ENCODE measurements around the gene TMX3.

The TMX3 gene

DNA sequence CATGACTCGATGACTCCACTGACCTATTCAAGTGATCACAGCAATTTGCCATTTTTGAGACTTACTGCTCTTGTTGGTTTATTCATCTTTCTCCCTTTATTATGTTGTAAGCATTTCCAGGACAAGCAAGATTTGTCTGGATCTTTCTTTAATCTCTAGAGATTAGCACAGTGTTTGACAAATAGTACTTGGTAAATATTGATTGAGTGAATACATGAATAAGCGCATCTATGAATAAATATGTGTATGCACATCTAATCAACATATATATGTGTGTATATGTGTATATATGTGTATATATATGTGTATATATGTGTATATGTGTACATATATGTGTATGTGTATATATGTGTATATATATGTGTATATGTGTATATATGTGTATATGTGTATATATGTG lies 7.3 kb downstream of the TMX3 start:
- DNase-seq = no peak

DNA sequence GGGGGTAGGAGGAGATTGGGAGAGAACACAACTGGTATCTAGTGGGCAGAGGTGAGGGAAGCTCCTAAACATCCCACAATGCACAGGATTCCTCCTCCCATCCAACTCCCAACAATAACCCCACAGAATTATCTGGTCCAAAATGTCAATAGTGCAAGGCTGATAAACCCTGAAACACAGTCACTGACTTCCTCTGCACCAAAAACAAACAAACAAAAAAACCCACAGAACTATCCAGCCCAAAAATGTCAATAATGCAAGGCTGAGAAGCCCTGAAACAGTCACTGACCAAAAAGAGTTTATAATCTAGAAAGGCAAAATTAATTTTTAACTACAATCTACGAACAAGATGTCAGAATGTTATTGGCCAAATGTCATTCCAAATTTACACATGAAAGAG lies 9.8 kb downstream of the TMX3 start:
- no peak for DNase-seq

DNA sequence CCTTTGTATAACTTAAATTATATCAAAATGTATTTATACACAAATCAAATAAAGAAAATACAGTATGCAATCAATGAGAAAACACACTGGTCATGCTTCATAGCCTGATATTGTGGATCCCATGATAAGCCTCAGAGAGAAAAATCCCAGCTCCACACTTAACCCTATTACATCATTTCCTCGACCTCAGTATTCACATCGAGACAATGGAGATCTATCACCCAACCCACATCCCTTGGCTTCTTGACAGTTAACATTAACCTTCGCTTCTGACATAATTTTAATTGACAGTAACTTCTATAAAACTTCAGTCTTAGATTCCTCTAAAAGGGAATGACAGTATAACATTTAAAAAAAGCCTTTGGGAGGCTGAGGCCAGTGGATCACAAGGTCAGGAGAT lies 11.6 kb downstream of the TMX3 start:
- DNase-seq = no peak

DNA sequence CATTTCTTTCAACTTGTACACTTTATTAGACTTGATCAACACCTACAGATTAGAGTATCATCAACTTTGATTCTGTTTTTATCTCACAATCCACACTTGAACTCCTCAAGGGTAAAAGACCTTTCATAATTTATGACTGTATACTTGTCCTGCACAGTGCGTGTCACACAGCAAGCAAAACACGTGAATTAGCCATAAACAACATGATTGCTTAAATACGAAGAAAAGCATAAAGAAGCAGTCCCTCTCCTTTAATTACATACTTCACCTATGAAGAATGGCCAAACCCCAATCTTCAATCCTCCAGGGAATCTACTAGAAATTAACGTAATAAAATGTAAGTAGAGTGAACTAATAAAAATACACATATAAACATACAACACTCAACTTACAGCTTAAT lies 13.6 kb downstream of the TMX3 start:
- DNase-seq = no peak

DNA sequence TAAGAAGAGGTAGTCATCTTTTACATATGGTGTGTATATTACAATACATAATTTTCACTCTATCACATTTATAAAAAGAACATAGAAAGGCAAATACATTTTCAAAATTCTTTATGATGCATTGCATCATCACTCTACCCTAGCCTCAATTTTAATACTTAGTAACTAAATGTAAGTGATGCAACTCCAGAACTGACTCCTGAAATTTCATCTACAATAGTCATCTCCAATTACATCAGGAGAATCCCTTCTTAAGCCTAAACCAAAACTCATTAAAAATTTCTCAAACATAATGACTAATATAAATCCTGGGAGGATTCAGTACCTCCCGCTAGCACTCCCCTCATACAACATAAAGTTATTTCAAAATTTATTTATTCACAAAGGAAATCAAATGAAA lies 15.9 kb downstream of the TMX3 start:
- no peak for DNase-seq

DNA sequence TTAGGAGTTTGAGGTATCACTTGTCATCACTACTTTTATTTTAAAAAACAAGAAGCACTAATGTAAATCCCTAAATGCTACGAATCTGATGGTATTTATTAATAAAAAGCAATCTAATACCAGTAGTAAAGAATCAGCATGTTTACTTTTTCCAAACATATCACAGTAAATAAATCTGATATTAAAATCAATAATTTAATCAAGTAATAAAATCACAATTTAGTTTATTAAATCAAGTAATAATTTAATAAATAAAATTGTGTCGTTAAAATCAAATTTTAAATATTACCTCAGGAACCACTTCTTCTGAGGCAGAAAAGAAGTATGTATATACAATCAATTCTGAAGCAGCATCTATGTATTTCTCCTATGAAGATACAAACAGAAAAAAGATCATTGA lies 18.0 kb downstream of the TMX3 start:
- DNase-seq = no peak

DNA sequence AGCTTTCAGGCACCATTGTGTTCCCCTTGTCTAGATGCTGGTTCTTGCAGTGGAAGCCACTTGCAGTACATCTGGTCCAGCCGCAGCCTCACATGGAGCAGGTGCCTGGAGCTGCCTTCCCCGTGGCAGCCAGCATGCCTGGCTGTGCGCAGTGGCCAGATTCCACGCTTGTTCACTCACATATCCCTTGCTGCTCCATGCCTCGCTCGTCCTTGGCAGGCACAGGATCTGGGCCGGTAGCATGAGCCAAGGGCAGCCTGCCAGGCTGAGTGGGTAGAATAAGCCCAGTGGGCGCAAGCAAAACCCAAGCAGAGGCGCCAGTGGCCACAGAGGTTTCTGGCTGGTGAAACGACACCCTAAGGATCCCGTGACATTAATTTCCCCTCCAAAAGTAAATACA lies 20.6 kb downstream of the TMX3 start:
- DNase-seq = no peak

DNA sequence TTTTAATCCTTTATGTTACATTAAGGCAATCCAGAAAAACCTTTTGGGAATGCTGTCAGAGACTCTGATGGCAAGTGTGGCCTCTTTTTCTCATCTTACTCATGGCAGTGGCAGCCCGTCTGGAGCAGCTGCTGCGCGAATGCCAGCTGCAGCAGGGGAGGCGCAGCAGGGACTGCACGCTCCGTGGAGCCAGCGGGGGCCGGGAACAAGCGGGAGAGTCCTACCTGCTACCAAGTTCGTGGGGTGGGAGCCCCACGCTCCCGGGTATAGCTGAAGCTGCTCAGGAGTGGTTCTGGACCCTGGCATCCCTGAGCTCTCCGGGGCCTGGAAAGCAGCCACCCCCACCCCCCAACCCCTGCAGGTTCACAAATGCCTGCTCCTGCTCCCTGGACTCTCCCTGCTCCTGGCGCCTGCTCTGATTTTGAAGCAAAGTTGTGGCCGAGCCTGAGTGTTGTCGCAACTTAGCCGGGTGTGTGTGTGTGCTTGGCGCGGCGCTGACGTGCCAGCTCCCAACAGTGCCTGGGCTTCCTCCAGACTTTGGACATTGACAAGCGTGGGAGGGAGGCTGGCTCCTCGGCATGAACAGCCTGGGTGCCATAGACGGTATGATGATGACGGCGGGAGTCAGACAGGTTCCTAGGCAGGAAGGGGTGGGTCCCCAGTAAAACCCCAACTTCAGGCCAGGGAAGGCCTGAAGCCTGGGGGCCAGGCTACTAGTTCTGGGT lies 21.7 kb downstream of the TMX3 start:
- no peak for DNase-seq

DNA sequence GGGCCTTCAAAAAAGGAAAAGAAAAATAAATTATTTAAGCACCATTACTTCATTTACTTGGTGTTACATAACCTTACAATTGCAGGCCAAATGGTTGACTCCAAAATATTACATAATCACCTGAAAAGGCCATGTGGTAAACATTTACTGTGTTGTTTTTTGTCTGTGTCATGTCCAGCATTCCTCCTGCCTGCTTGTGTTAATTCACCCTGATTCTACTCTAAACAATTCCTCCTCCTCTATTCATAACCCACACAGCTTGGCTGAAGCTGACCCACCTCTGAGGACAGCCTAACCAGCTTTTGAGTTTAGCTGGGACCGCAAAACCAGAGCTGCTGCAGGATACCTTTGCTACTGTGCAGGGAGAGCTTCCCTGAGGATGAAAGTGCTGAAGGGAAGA lies 35.4 kb downstream of the TMX3 start:
- no peak for DNase-seq

DNA sequence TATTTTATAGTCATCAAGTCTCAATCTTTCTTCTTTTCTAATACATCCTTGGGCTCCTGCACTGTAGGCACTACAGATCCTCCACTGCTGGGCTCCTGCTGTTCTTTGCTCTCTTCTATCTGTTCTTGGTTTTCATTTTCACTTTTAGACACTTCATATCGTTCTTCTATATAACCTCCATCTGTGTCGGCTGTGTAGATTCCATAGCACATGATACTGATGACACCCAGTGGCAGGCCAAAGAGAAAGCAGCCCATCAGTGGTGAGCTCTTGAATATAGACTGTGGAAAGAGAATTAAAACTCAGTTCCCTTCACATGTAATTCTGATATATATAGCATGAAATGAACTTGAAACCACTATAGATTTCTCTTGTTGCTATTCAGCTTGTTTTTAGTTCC lies 38.0 kb downstream of the TMX3 start:
- DNase-seq = no peak

DNA sequence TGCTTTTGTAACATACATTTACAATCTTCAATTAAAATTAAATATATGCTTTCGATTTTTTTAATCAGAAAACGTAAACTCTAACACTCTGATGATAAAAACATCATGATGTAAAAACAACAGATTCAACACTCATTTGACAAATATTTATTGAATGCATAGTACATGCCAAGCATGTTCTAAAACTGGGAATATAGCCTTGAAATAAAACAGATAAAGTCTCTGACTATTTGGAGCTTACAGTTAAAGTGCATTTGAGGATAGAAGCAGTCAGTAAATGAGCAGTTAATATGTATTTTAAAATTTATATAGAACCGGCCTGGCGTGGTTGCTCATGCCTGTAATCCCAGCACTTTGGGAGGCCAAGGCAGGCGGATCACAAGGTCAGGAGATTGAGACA lies 47.8 kb downstream of the TMX3 start:
- DNase-seq = no peak

DNA sequence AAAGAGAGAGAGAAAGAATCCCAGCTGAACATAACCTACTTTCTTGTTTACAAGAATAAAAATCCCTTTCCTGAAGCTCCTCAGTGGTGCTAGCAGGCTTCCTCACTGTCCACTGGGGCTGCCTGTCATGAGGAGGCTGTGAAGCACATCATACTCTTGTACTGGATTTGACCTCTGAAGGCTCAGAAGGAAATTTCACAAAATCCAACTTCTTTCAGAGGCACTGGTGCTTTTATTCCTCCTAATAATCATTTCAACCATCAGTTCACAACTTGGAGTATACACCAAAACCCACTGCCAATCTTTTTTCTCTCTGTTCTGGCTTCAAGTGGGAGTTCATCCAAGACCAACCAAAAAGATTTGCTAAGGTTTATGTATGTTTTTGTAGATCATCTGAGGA lies 48.5 kb downstream of the TMX3 start:
- DNase-seq = no peak

DNA sequence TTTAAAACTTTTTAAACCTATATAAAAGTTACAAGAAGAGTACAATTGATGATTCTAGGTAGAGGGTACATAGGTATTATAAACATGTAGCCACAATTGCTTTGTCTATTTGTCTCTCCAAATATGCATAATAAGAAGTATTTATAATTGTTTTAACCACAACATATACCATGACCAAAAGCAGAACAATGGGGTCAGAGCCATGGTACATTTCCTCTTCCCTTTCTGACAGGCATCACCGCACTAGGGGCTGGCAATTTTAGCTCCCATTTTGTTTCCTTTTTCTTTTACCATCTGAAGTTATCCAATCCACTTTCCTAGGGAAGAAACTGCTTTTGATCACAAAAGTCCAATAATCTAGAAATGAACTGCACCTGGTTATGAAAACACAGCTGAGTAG lies 49.3 kb downstream of the TMX3 start:
- DNase-seq = no peak

DNA sequence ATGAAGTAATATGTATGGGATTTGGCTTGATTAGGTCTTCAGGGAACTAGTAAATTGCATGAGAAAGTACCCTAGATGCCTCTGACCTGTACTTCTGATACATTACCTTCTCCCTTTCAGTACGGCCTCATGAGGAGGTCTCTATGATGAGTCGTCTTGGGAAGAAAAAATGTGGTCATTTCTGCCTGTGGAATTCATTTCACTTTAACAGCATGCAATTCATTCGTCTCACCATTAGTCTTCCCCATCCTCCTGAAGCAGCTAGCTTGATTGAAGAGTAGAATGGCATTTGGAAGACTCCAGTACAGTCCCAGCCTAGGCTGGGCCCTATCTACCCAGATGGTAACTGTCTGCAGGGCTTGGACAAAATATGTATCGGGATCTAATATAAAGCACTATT lies 52.2 kb downstream of the TMX3 start:
- DNase-seq = no peak

DNA sequence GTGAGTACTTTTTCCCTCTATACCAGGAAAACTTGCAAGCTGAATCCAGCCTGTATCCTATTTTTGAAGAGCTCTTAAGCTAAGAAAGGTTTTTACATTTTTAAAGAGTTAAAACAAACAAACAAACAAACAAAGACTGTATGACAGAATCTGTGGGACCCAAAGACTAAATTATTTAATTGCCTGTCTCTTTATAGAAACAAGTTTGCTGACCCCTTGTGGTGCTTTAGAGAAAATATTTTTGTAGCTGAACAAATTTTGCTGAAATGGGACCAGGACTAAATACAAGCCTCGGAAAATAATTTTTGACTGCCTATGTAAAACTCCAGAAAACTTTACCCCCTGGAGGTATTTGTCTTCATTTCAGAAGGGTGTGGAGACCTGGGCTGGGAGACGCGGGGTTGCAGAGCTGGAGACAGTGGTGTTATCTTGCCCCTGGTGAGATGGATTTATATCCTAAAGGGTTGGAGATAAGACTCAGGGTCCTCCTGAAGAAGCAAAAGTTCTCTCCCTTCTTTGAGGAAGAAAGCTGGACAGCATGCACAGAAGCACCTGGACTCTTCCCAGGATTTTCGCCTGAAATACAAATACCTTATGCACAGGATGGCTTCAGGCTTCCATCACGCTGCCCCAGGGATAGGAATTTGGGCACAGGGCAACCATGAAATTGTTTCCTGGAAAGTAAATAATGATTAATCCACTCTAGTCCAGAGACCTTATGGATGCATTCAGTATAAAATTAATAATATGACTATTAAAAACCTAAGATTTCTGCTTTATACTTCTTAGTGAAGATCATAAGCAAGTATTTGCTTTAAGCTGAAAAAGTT lies 54.3 kb downstream of the TMX3 start:
- no peak for DNase-seq

DNA sequence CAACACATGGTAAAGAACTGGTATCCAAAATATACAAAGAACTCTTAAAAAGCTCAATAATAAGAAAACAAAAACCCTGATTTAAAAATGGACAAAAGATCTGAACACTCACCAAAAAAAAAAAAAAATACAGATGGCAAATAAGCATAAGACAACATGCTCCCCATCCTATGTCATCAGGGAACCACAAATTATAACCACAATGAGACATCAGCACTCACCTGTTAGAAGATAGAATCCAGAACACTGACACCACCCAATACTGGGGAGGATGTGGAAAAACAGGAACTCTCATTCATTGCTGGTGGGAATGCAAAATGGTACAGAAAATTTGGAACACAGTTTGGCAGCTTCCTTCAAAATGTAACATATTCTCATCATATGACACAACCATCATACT lies 66.7 kb downstream of the TMX3 start:
- no peak for DNase-seq

DNA sequence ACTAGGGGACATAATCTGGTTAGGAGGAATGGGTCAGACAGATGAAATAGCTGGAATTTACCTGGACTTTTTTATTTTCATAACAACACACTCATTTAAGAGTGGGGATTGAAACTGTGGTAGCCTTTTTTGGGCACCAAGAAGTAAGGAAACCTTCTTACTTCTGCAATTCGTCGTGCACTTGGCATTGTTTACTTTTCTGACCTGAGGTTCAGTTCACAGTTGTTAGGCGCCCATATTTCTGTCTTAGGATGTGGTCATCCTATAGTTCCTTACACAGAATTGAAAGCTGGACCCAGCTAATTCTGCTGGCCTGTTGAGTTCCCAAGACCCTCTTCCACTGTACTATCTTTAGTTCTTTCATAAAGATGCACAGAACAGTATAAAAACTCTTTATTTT lies 72.9 kb downstream of the TMX3 start:
- no peak for DNase-seq

DNA sequence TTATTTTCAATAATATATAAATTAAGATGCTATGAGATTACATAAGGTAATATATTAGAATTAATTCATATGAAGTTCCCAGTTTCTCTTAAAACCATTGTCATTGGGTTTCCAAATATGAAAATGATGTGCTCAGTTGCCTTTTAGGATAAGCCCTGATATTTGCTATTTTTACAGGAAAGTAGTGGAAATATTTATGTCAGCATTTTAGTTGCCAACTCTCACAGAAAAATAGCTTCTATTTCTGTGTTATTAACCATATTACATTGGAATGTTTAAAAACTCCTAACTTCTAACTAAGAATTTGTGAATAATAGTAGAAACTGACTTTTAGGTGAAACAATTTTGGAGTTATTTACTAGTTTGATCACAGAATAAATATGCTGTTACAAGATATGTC lies 74.0 kb downstream of the TMX3 start:
- DNase-seq = no peak

DNA sequence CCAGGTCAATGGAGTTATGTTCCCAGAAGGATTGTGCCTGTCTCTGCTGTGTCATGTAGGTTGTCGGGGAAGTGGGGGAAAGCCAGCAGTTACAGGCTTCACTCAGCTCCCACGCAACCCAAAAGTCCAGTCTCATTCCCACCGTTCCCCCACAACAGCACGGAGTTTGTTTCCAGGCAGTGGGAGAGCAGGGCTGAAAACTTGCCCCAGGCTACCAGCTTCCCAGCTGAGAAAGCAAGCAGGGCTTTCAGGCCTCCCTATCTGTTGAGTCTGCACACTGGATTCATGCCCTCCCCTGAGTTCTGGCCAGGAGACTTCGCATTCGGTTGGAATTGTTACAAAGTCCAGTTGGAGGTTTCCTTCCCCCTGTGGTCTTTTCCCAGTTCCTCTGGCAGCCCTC lies 76.3 kb downstream of the TMX3 start:
- DNase-seq = no peak

DNA sequence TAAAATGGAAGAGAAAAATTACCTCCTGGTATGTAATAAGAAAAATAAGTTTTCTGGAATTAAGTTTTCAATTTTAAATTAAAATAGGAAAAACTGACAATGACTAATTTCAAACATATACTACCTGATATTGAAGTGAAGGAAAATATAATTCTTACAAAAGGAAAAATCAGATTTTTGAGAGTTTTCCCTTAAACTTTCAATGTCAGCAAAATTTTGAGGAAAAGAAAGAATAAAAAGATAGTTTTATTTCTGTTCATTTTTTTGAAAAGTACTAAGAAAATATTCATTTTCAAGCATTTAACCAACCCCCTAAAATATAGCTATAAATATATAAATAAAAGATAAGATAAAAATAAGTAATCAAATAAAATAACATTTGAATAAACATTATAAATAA lies 87.1 kb downstream of the TMX3 start:
- no peak for DNase-seq
